Loucy (cell line): ENCODE measurements around the gene NBPF11.
"Not testable (repeated sequence)": the region's sequence is repeated elsewhere in the genome, so short reads cannot be mapped to it uniquely, and the experiment has no call there.

Experiments
- H2AFZ ChIP-seq: fragments of 200-600 bp; sonication (generic); 2 replicates; pipeline ENCODE4 v1.6.0; 2016; ENCODE audit warnings: antibody characterized with exemption, mild to moderate bottlenecking, low read length, moderate library complexity
- H3F3A ChIP-seq: fragments of 200-600 bp; 2 replicates; pipeline ENCODE4 v1.6.0; 2016; ENCODE audit warnings: antibody characterized with exemption, low read depth, mild to moderate bottlenecking
- H3K27me3 ChIP-seq: fragments of 200-600 bp; sonication (generic); 2 replicates; pipeline ENCODE4 v1.6.1; 2014; ENCODE audit warnings: low read length, mild to moderate bottlenecking; ENCODE audit not compliant: insufficient read depth, poor library complexity, severe bottlenecking
- H3K36me3 ChIP-seq: fragments of 200-600 bp; sonication (generic); 2 replicates; pipeline ENCODE4 v1.6.1; 2016; ENCODE audit warnings: low read length; ENCODE audit not compliant: insufficient read depth
- H3K4me1 ChIP-seq: fragments of 200-600 bp; sonication (generic); 2 replicates; pipeline ENCODE4 v1.5.1; 2014; ENCODE audit warnings: low read length, mild to moderate bottlenecking; ENCODE audit not compliant: insufficient read depth, poor library complexity, severe bottlenecking
- H3K4me2 ChIP-seq: fragments of 200-600 bp; sonication (generic); 2 replicates; pipeline ENCODE4 v1.6.0; 2014; ENCODE audit warnings: antibody characterized with exemption, low read length, low read depth, mild to moderate bottlenecking; ENCODE audit not compliant: poor library complexity, severe bottlenecking
- H3K4me3 ChIP-seq: fragments of 200-600 bp; sonication (generic); 2 replicates; pipeline ENCODE4 v1.5.1; 2014; ENCODE audit warnings: low read length, mild to moderate bottlenecking, mixed read lengths; ENCODE audit not compliant: poor library complexity, severe bottlenecking
- H3K79me2 ChIP-seq: fragments of 200-600 bp; sonication (generic); 2 replicates; pipeline ENCODE4 v1.6.1; 2014; ENCODE audit warnings: low read length; ENCODE audit not compliant: insufficient read depth
- H3K9ac ChIP-seq: fragments of 200-600 bp; sonication (generic); 2 replicates; pipeline ENCODE4 v1.6.0; 2014; ENCODE audit warnings: mild to moderate bottlenecking, low read depth, low read length, moderate library complexity; ENCODE audit not compliant: poor library complexity, severe bottlenecking
- H3K9me2 ChIP-seq: fragments of 200-600 bp; sonication (generic); replicated peaks from 2 replicates; pipeline ENCODE4 v1.6.1; 2016; ENCODE audit warnings: low read depth, low read length, mixed read lengths
- H3K9me3 ChIP-seq: fragments of 200-600 bp; sonication (generic); 2 replicates; pipeline ENCODE4 v1.6.1; 2014; ENCODE audit warnings: mild to moderate bottlenecking, antibody characterized with exemption, low read length, low read depth; ENCODE audit not compliant: insufficient read depth
- H4K20me1 ChIP-seq: fragments of 200-600 bp; sonication (generic); 2 replicates; pipeline ENCODE4 v1.6.0; 2014; ENCODE audit warnings: antibody characterized with exemption, low read length, mild to moderate bottlenecking; ENCODE audit not compliant: insufficient read depth, poor library complexity, severe bottlenecking

Gene NBPF11

GRCh38 chr1:148151911-148152656 is at the start of gene NBPF11:
NBPF11 (minus strand) TSS chr1:148152281; CDS start chr1:148127003, 25,278 bp downstream.
- not testable (repeated sequence) for H3K27me3 ChIP-seq, H3K9me3 ChIP-seq
- H2AFZ ChIP-seq: peak within 1 kb of the TSS; percentile 94

GRCh38 chr1:148197396-148197795 is 45.3 kb upstream of the NBPF11 start:
- H3K9me3 ChIP-seq, H3K4me1 ChIP-seq, H2AFZ ChIP-seq, H3F3A ChIP-seq, H4K20me1 ChIP-seq, H3K79me2 ChIP-seq, H3K4me3 ChIP-seq, H3K9me2 ChIP-seq, H3K9ac ChIP-seq, H3K27me3 ChIP-seq, H3K4me2 ChIP-seq, H3K36me3 ChIP-seq: not testable (repeated sequence)

More at GRCh38 chr1:148151911-148152656, at the start of gene NBPF11:
- H4K20me1 ChIP-seq, H3K4me1 ChIP-seq, H3K36me3 ChIP-seq, H3F3A ChIP-seq, H3K9me2 ChIP-seq, H3K79me2 ChIP-seq: not testable (repeated sequence)
- Histone ChIP-seq H3K9ac (peak within 1 kb of the TSS; percentile 75), H3K4me3 (peak within 1 kb of the TSS; percentile 88), H3K4me2 (peak within 1 kb of the TSS; percentile 69)

GRCh38 chr1:148196949-148197348 is 44.9 kb upstream of the NBPF11 start:
- H2AFZ ChIP-seq, H3K79me2 ChIP-seq, H3K4me2 ChIP-seq, H3K9ac ChIP-seq, H3K36me3 ChIP-seq, H3F3A ChIP-seq, H3K9me3 ChIP-seq, H4K20me1 ChIP-seq, H3K4me3 ChIP-seq, H3K27me3 ChIP-seq, H3K4me1 ChIP-seq, H3K9me2 ChIP-seq: not testable (repeated sequence)

GRCh38 chr1:148195115-148195514 is 43.0 kb upstream of the NBPF11 start:
- H3K4me3 ChIP-seq, H4K20me1 ChIP-seq, H3K4me2 ChIP-seq, H3K9ac ChIP-seq, H3K4me1 ChIP-seq, H3K79me2 ChIP-seq, H3K9me2 ChIP-seq, H3F3A ChIP-seq, H2AFZ ChIP-seq, H3K9me3 ChIP-seq, H3K27me3 ChIP-seq, H3K36me3 ChIP-seq: not testable (repeated sequence)

- H2AFZ ChIP-seq, H3F3A ChIP-seq, H3K79me2 ChIP-seq, H3K4me1 ChIP-seq, H3K9me3 ChIP-seq, H3K4me3 ChIP-seq, H3K9me2 ChIP-seq, H3K9ac ChIP-seq, H4K20me1 ChIP-seq, H3K27me3 ChIP-seq, H3K36me3 ChIP-seq, H3K4me2 ChIP-seq: not testable (repeated sequence)
Observed at GRCh38 chr1:148188768-148189167, 36.7 kb upstream of the NBPF11 start.

- not testable (repeated sequence) for H3K79me2 ChIP-seq, H3K9me2 ChIP-seq, H4K20me1 ChIP-seq, H3K4me2 ChIP-seq, H3K4me1 ChIP-seq, H3K36me3 ChIP-seq, H3K9me3 ChIP-seq, H2AFZ ChIP-seq, H3K27me3 ChIP-seq, H3F3A ChIP-seq, H3K9ac ChIP-seq, H3K4me3 ChIP-seq
Observed at GRCh38 chr1:148178682-148179081, 26.6 kb upstream of the NBPF11 start.

GRCh38 chr1:148175414-148175813 is 23.3 kb upstream of the NBPF11 start:
- not testable (repeated sequence) for H3K36me3 ChIP-seq, H3K4me2 ChIP-seq, H3K79me2 ChIP-seq, H4K20me1 ChIP-seq, H3K9me3 ChIP-seq, H2AFZ ChIP-seq, H3K9ac ChIP-seq, H3K27me3 ChIP-seq, H3K4me1 ChIP-seq, H3K4me3 ChIP-seq, H3K9me2 ChIP-seq, H3F3A ChIP-seq
